Measurements from ENCODE around the gene ZWINT. TPM values are rescaled to one million over a fixed set of nuclear protein-coding genes. Genes with fewer than 3 reads are reported as not detected.

The ZWINT gene, protein sequence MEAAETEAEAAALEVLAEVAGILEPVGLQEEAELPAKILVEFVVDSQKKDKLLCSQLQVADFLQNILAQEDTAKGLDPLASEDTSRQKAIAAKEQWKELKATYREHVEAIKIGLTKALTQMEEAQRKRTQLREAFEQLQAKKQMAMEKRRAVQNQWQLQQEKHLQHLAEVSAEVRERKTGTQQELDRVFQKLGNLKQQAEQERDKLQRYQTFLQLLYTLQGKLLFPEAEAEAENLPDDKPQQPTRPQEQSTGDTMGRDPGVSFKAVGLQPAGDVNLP
- total RNA-seq, result 23.1 to 26.7 TPM (median 25.4 TPM) in 3 replicates

DNA sequence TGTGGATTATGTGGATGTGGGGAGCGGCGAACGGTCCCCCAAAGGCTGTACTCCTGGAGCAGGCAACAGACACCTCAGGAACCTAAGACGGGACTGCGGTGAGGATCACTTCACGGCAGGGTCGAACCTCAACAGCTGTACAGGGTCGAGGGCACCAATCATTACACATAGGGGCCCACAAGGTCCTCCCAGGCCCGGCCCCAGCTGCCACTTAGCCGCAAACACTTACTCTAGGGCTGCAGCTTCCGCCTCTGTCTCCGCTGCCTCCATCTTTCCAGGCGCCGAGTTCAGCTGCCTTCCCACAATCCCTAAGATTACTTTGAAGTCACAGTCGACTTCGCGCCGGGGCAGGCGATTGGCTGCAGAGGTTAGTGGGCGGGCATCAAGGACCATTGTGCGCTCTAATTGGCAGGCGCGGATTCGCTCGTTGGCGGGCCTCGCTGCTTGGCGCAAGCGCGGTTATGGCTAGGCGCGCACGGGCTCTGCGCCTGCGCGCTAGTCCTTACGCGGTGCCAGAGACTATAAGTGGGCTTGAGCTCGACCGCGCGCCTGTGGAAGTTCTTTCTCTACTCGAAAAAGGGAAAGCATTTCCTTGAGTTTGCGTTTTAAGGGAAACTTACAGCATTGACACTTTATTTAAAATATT is at the start of gene ZWINT:
Gene ZWINT (minus strand): TSS at position 293 of the 646 bp plus-strand sequence. CDS start 23 bp downstream, at position 270.
- peak within 1 kb of the TSS; percentile 98 for H3K27ac Mint-ChIP-seq
- TF ChIP-seq, protein P1, sequence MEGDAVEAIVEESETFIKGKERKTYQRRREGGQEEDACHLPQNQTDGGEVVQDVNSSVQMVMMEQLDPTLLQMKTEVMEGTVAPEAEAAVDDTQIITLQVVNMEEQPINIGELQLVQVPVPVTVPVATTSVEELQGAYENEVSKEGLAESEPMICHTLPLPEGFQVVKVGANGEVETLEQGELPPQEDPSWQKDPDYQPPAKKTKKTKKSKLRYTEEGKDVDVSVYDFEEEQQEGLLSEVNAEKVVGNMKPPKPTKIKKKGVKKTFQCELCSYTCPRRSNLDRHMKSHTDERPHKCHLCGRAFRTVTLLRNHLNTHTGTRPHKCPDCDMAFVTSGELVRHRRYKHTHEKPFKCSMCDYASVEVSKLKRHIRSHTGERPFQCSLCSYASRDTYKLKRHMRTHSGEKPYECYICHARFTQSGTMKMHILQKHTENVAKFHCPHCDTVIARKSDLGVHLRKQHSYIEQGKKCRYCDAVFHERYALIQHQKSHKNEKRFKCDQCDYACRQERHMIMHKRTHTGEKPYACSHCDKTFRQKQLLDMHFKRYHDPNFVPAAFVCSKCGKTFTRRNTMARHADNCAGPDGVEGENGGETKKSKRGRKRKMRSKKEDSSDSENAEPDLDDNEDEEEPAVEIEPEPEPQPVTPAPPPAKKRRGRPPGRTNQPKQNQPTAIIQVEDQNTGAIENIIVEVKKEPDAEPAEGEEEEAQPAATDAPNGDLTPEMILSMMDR (IDR thresholded peaks at IDR 0.05; ENCODE audit: unreplicated experiment), result no peak
- H3K9me3 Mint-ChIP-seq, result no peaks in the 10 kb centered on the region
- H3K27me3 Mint-ChIP-seq (ENCODE audit: low read depth), result no peaks in the 10 kb centered on the region
- peak within 1 kb of the TSS; percentile 93 for H3K4me3 Mint-ChIP-seq
- H3K4me1 Mint-ChIP-seq, result peaks cover 14% of the 10 kb centered on the region
- peaks cover 7% of the 10 kb centered on the region for H3K36me3 Mint-ChIP-seq
- DNase-seq (ENCODE audit: low spot score in 2 of 2, unreplicated experiment in 2 of 2), result peak; percentile 89 to 97

DNA sequence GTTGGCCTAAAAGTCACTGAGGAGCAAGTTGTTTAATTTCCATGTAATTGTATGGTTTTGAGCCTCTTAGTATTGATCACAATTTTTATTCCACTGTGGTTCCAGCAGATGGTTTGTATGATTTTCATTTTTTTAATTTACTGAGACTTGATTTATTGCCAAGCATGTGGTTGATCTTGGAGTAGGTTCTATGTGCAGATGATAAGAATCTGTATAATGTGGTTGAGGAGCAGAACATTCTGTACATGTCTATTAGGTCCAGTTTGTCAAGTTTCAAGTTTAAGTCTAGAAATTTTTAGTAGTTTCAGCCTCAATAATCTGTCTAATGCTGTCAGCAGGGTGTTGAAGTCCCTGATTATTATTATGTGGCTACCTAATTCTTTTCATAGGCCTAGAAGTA is 22.7 kb upstream of the ZWINT start:
- Mint-ChIP-seq H3K27ac (no peak overlapping the region), H3K4me3 (no peak overlapping the region), H3K27me3 (ENCODE audit: low read depth) (no peaks in the 10 kb centered on the region), H3K36me3 (peaks cover 3% of the 10 kb centered on the region), H3K4me1 (no peaks in the 10 kb centered on the region), H3K9me3 (peaks cover 33% of the 10 kb centered on the region)
- TF ChIP-seq, protein P1 (IDR thresholded peaks at IDR 0.05; ENCODE audit: unreplicated experiment), result no peak
- no peak for DNase-seq (ENCODE audit: low spot score in 2 of 2, unreplicated experiment in 2 of 2)

DNA sequence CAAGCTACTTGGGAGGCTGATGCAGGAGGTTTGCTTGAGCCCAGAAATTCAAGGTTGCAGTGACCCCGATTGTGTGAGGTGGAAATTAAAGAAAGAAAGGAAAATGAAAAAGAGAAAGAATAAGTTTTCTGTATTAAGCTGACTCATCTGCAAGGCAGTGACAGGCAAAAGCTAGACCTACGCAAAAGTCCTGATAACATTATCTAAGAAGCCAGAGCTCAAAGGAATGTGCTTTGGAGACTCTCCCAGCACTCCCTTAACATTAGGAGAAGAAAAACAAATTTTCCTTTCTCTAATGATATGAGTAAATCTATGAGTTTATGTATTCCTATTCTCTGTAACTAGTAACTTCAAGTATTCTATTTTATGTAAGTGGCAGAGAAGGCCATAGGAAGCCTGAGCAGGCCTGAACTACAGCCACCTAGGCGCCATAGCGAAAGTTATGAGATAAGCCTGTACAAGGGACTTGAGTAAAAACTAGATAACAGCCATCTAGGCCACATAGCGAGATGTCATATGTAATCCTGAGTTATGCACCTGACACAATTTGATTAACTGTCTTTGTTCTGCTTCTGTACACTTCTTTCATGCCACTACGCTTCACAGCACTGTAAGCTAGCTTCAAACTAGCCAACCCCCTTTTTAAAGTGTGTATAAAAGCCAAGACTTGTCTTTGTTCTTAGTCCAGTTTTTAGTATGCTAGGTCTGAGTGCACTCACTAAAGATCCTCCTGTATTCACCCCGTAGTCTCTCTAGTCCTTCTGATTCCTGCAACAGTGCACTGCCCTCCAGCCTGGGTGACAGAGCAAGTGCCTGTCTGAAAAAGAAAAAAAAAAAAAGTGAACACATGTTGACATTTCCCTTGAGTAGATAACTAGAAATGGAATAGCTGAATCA is 9.4 kb upstream of the ZWINT start:
- Mint-ChIP-seq H3K4me1 (no peaks in the 10 kb centered on the region), H3K36me3 (peaks cover 9% of the 10 kb centered on the region), H3K9me3 (peaks cover 39% of the 10 kb centered on the region), H3K27ac (no peak overlapping the region), H3K27me3 (ENCODE audit: low read depth) (no peaks in the 10 kb centered on the region), H3K4me3 (no peak overlapping the region)
- DNase-seq (ENCODE audit: low spot score in 2 of 2, unreplicated experiment in 2 of 2), result no peak
- TF ChIP-seq, protein P1 (IDR thresholded peaks at IDR 0.05; ENCODE audit: unreplicated experiment), result no peak

DNA sequence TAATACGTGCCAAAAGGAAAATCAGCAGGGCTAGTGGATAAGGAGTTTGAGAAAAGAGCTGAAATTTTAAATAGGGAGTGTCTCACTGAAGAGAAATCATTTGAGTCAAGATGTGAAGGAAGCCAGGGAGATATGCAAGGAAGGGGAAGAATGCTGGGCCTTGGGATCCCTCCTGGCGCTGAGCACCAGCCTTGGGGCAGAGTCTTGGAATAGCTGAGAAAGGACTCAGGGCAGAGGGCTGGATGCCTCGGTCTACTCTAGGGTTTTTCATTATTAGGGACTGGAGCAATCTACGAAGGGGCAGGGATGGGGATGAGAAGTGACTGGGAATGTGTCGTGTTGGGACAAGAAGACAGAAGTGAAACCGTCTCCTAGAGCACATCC is 484 bp downstream of the ZWINT start:
- Mint-ChIP-seq H3K27ac (peak overlapping the region; percentile 98), H3K9me3 (no peaks in the 10 kb centered on the region), H3K36me3 (peaks cover 7% of the 10 kb centered on the region), H3K27me3 (ENCODE audit: low read depth) (no peaks in the 10 kb centered on the region), H3K4me3 (peak overlapping the region; percentile 93), H3K4me1 (peaks cover 14% of the 10 kb centered on the region)
- TF ChIP-seq, protein P1 (IDR thresholded peaks at IDR 0.05; ENCODE audit: unreplicated experiment), result no peak
- DNase-seq (ENCODE audit: low spot score in 2 of 2, unreplicated experiment in 2 of 2), result no peak

DNA sequence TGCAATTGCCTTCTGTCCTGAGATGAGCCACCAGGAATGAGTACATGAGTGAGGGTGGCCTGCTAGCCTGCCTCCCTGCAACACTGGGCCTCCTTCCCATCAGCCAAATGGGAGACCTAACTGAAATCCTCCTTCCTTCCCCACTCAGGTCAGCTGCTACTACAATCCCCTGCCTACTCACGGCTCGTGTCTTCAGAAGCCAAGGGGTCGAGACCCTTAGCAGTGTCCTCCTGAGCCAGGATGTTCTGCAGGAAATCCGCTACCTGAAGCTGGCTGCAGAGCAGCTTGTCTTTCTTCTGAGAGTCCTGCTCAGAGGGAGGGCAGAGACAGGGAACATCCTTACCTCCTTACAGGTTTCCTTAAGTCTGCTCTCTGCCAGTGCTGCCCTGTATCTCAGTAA is 1.2 kb downstream of the ZWINT start:
- H3K4me1 Mint-ChIP-seq, result peaks cover 14% of the 10 kb centered on the region
- H3K4me3 Mint-ChIP-seq, result peak overlapping the region; percentile 93
- peaks cover 7% of the 10 kb centered on the region for H3K36me3 Mint-ChIP-seq
- no peak for DNase-seq (ENCODE audit: low spot score in 2 of 2, unreplicated experiment in 2 of 2)
- TF ChIP-seq, protein P1 (IDR thresholded peaks at IDR 0.05; ENCODE audit: unreplicated experiment), result no peak
- H3K9me3 Mint-ChIP-seq, result no peaks in the 10 kb centered on the region
- no peak overlapping the region for H3K27ac Mint-ChIP-seq
- H3K27me3 Mint-ChIP-seq (ENCODE audit: low read depth), result no peaks in the 10 kb centered on the region
